CD4-positive, CD25-positive, alpha-beta regulatory T cell (primary cell): Measurements from ENCODE around the gene APBB2. TPM values are rescaled to one million over a fixed set of nuclear protein-coding genes. Genes with fewer than 3 reads are reported as not detected.

Experiments
- ATAC-seq, 2 donors: fragments of 150-1000 bp; cut with Tn5 transposase; one replicate each; pipeline ENCODE4 v1.10.0; 2021; ENCODE audit warnings: low read depth in 2 of 2, moderate number of reproducible peaks in 2 of 2, moderate library complexity in 1 of 2
- DNase-seq, 3 donors: peaks; one replicate each; pipeline versions ENCODE4 v3.0.0 to v3.0.0-alpha.2; 2012 to 2022; ENCODE audit warnings: mixed read lengths in 1 of 3
- H3K27ac ChIP-seq: one replicate; pipeline ENCODE4 v1.7.0; 2013; ENCODE audit warnings: mild to moderate bottlenecking, low read length; ENCODE audit not compliant: insufficient read depth, poor library complexity, severe bottlenecking
- H3K27me3 ChIP-seq: one replicate; pipeline ENCODE4 v1.7.0; 2013; ENCODE audit warnings: low read length; ENCODE audit not compliant: control insufficient read depth, insufficient read depth
- H3K36me3 ChIP-seq: one replicate; pipeline ENCODE4 v1.7.0; 2013; ENCODE audit warnings: mild to moderate bottlenecking, low read length, moderate library complexity; ENCODE audit not compliant: control insufficient read depth, insufficient read depth
- H3K4me1 ChIP-seq: 2 replicates; pipeline ENCODE4 v1.7.0; 2013; ENCODE audit warnings: mild to moderate bottlenecking, low read length; ENCODE audit not compliant: insufficient read depth, control insufficient read depth, poor library complexity, severe bottlenecking
- H3K4me3 ChIP-seq: one replicate; pipeline ENCODE4 v1.7.0; 2013; ENCODE audit warnings: low read depth, mild to moderate bottlenecking, low read length, moderate library complexity
- H3K9me3 ChIP-seq, 2 experiments: 1 replicate in 1 of 2; 2 replicates in 1 of 2; pipeline ENCODE4 v1.7.0; 2013; ENCODE audit warnings: low read length in 2 of 2, mild to moderate bottlenecking in 1 of 2, moderate library complexity in 1 of 2; ENCODE audit not compliant: control insufficient read depth in 2 of 2
- H3K27ac Mint-ChIP-seq, 3 donors: one replicate each; pipeline ENCODE4 v1.8.0; 2020 to 2022; ENCODE audit warnings: mild to moderate bottlenecking in 3 of 3, mixed read lengths in 3 of 3, moderate library complexity in 2 of 3
- H3K27me3 Mint-ChIP-seq: one replicate; pipeline ENCODE4 v1.8.0; 2022; ENCODE audit warnings: mild to moderate bottlenecking, mixed read lengths
- H3K36me3 Mint-ChIP-seq: one replicate; pipeline ENCODE4 v1.8.0; 2020; ENCODE audit warnings: mixed read lengths
- H3K4me1 Mint-ChIP-seq, 4 donors: one replicate each; pipeline ENCODE4 v1.8.0; 2020 to 2022; ENCODE audit warnings: mixed read lengths in 4 of 4, mild to moderate bottlenecking in 1 of 4
- H3K4me3 Mint-ChIP-seq, 4 donors: one replicate each; pipeline ENCODE4 v1.8.0; 2020 to 2022; ENCODE audit warnings: mild to moderate bottlenecking in 4 of 4, mixed read lengths in 4 of 4, moderate library complexity in 3 of 4
- H3K9me3 Mint-ChIP-seq, 7 donors: one replicate each; pipeline ENCODE4 v1.8.0; 2020 to 2022; ENCODE audit warnings: mixed read lengths in 7 of 7, mild to moderate bottlenecking in 3 of 7, moderate library complexity in 2 of 7
- polyA plus RNA-seq, 4 donors: library from polyadenylated mRNA; unstranded; fragments of 300-500 nt; fragmentation: Illumina TruSeq; gene quantifications; one replicate each; pipeline ENCODE4 v1.2.3, GENCODE V29; 2021
- total RNA-seq: library from RNA; stranded (reverse); gene quantifications from one replicate; pipeline ENCODE4 v1.2.3, GENCODE V29; 2022

The APBB2 gene
- total and polyA plus RNA-seq, 5 donors from 2014 or later, result not detected

DNA sequence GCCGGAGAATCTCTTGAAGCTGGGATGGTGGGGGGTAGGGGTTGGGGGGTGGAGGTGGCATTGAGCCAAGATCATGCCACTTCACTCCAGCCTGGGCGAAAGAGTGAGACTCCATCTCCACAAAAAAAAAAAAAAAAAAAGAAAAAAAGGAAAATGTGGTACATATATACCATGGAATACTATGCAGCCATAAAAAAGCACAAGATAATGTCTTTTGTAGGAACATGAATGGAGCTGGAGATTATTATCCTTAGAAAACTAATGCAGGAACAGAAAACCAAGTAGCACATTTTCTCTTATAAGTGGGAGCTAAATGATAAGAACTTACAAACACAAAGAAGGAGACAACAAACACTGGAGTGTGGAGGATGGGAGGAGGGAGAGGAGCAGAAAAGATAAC, 188.5 kb downstream of the APBB2 start:
- DNase-seq, result no peak
- peaks cover 4 to 45% (median 17%) of the 10 kb centered on the region in 7 donors for H3K9me3 Mint-ChIP-seq

DNA sequence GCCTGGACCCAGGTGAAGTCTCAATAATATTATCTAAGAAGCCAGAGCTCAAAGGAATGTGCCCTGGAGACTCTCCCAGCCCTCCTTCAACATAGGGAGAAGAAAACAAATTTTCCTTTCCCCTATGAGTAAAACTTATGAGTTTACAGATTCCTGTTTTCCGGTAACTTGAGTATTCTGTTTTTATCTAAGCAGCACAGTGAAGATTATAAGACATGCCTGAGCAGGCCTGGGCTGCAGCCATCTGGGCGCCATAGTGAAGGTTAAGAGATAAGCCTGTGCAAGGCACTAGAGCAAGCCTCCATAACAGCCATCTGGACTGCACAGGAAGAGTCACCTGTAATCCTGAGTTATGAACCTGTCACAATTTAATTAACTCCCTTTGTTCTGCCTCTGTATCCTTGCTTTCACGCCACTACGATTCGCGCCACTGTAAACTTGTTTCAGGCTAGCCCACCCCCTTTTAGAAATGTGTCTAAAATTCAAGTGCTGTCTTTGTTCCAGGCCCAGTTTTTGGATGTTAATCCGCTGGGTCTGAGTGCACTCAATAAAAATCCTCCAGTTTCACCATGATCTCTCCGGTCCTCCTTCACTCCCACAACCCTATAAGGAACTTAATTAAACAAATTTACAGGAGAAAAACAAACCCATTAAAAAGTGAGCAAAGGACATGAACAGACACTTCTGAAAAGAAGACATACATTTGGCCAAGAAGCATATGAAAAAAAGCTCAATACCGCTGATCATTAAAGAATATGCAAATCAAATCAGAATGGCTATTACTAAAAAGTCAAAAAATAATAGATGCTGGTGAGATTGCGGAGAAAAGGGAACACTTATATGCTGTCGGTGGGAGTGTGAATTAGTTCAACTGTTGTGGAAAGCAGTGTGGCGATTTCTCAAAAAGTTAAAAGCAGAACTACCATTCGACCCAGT, 189.5 kb downstream of the APBB2 start:
- ATAC-seq (no peak), DNase-seq (peak in 1 of 3 donors; percentile 11)
- Mint-ChIP-seq H3K9me3 (peaks cover 4 to 48% (median 19%) of the 10 kb centered on the region in 7 donors), H3K27me3 (peaks cover 6% of the 10 kb centered on the region), H3K27ac (no peak overlapping the region), H3K4me3 (no peak overlapping the region), H3K4me1 (no peaks in the 10 kb centered on the region), H3K36me3 (no peaks in the 10 kb centered on the region)
- no peak overlapping the region for H3K4me3 ChIP-seq
- no peaks in the 10 kb centered on the region for H3K36me3 ChIP-seq
- peaks cover 12 to 32% of the 10 kb centered on the region in 2 experiments for H3K9me3 ChIP-seq
- no peaks in the 10 kb centered on the region for H3K27me3 ChIP-seq
- no peaks in the 10 kb centered on the region for H3K4me1 ChIP-seq
- H3K27ac ChIP-seq, result no peak overlapping the region

More for the DNA sequence above, 188.5 kb downstream of the APBB2 start:
- no peak for ATAC-seq
- Histone ChIP-seq H3K4me1 (no peaks in the 10 kb centered on the region), H3K36me3 (no peaks in the 10 kb centered on the region), H3K9me3 (peaks cover 12 to 32% of the 10 kb centered on the region in 2 experiments), H3K27ac (no peak overlapping the region), H3K4me3 (no peak overlapping the region), H3K27me3 (no peaks in the 10 kb centered on the region)
- Mint-ChIP-seq H3K4me3 (no peak overlapping the region), H3K27me3 (peaks cover 6% of the 10 kb centered on the region), H3K4me1 (no peaks in the 10 kb centered on the region), H3K27ac (no peak overlapping the region), H3K36me3 (no peaks in the 10 kb centered on the region)

DNA sequence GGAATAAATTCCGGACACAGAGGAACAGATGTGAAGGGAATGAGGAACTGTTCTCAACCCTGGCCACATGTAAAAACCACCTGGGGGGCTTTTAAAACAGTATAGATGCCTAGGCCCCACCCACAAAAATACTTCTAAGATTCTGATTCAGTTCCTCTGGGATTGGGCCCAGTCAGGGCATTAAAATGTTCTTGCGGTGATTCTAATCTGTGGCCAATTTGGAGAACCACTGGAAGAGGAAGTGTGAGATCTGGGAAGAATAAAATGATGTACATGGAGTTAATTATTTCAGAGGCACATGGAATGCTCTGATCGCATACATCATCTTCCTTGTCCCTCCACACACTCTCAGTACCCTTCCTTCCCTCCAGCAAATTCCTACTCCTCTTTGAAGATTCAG, 192.2 kb downstream of the APBB2 start:
- DNase-seq (no peak), ATAC-seq (no peak)
- H3K27me3 ChIP-seq, result no peaks in the 10 kb centered on the region
- H3K27ac ChIP-seq, result no peak overlapping the region
- no peaks in the 10 kb centered on the region for H3K27me3 Mint-ChIP-seq
- no peak overlapping the region for H3K4me3 ChIP-seq
- H3K4me1 ChIP-seq, result no peaks in the 10 kb centered on the region
- H3K36me3 ChIP-seq, result no peaks in the 10 kb centered on the region
- H3K9me3 Mint-ChIP-seq, result peaks cover 4 to 38% (median 15%) of the 10 kb centered on the region in 7 donors
- H3K9me3 ChIP-seq, result peaks cover 12 to 32% of the 10 kb centered on the region in 2 experiments
- H3K4me3 Mint-ChIP-seq, result no peak overlapping the region
- H3K36me3 Mint-ChIP-seq, result no peaks in the 10 kb centered on the region
- H3K27ac Mint-ChIP-seq, result no peak overlapping the region
- H3K4me1 Mint-ChIP-seq, result no peaks in the 10 kb centered on the region

DNA sequence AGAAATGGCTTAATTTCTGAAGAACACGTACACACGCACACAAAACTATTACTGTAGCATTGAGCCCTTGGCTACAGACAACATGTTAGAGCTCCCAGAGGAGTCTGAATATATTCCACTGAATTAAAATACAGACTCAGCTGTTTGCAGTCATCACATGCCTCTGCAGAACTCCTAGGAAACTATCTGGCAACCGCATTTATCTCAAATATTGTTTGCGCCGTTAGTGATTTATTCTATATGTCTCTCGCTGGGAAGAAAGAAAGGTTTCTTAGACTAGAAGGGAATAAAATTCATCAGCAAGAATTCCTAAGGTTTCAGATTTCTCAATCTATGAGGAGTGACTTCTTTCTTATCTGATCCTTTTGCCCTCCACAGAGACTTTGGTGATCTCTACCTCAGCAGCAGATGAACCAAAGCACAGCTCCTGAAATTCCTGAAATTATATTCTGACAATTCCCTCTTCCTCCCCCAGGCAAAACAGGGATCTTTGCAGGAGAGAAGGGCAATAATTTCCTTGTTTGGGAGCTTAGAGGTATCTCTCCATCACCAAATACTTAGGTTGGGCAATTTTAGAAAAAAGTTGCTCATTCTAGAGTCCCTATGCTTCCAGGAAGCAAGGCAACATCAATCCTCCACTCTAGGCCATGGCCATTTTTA, 199.2 kb downstream of the APBB2 start:
- peaks cover 2% of the 10 kb centered on the region for H3K27me3 ChIP-seq
- H3K27ac Mint-ChIP-seq, result no peak overlapping the region

DNA sequence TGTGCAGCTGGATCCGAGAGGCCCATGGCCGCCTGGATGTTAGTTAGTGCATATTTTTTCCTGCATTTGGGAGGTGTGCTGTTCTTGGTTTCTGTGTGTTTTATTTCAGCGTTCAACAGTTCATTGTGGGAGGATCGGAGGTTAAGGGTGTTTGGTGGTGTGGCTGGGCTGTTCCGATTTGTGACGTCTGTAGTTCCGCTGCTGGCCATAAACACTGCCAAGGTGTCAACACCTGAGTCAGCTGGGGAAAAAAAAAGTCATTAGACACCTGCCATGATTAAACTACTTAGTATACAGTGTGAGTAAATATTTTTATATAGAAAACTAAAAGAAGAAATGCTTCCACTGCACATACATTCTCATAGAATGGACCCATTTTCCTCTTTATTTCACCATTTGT, 200.2 kb downstream of the APBB2 start:
- no peak overlapping the region for H3K27ac Mint-ChIP-seq
- H3K4me1 Mint-ChIP-seq, result no peaks in the 10 kb centered on the region
- no peak for DNase-seq
- Histone ChIP-seq H3K36me3 (no peaks in the 10 kb centered on the region), H3K4me1 (no peaks in the 10 kb centered on the region), H3K9me3 (no peaks in the 10 kb centered on the region), H3K27me3 (peaks cover 3% of the 10 kb centered on the region), H3K4me3 (no peak overlapping the region), H3K27ac (no peak overlapping the region)
- peaks cover 0 to 2% (median 0%) of the 10 kb centered on the region in 7 donors for H3K9me3 Mint-ChIP-seq
- no peaks in the 10 kb centered on the region for H3K36me3 Mint-ChIP-seq
- H3K27me3 Mint-ChIP-seq, result no peaks in the 10 kb centered on the region
- no peak overlapping the region for H3K4me3 Mint-ChIP-seq
- ATAC-seq, result no peak

More for the DNA sequence above, 199.2 kb downstream of the APBB2 start:
- Mint-ChIP-seq H3K4me3 (no peak overlapping the region), H3K27me3 (no peaks in the 10 kb centered on the region), H3K9me3 (peaks cover 0 to 2% (median 0%) of the 10 kb centered on the region in 7 donors), H3K36me3 (no peaks in the 10 kb centered on the region), H3K4me1 (no peaks in the 10 kb centered on the region)
- H3K9me3 ChIP-seq, result no peaks in the 10 kb centered on the region
- no peak overlapping the region for H3K4me3 ChIP-seq
- DNase-seq, result no peak
- H3K27ac ChIP-seq, result no peak overlapping the region
- no peaks in the 10 kb centered on the region for H3K4me1 ChIP-seq
- no peak for ATAC-seq
- H3K36me3 ChIP-seq, result no peaks in the 10 kb centered on the region

DNA sequence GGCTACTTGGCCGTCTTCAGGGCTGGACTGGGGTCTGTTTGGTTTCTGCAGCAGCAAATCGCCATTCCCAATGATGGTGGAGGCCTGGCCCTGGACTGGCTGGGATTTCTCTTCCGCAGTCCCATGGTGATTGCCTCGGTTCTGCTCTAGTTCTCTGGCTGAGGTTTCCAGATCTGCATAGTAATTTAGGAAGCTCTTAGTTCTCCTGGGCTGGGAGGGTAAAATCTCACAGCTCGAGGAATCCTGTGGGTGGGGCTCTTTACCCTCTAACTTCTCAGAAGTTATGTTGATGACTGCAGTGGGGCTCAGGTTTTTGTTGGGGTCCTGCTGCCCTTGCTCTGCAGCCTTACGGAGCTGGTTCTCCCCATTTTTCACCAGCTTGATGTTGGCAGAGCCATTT, 200.6 kb downstream of the APBB2 start:
- H3K27me3 ChIP-seq, result peaks cover 3% of the 10 kb centered on the region
- H3K4me3 Mint-ChIP-seq, result no peak overlapping the region
- no peaks in the 10 kb centered on the region for H3K27me3 Mint-ChIP-seq
- ATAC-seq (no peak), DNase-seq (no peak)
- no peaks in the 10 kb centered on the region for H3K36me3 Mint-ChIP-seq
- H3K27ac ChIP-seq, result no peak overlapping the region
- no peaks in the 10 kb centered on the region for H3K4me1 ChIP-seq
- no peaks in the 10 kb centered on the region for H3K9me3 ChIP-seq
- no peaks in the 10 kb centered on the region for H3K36me3 ChIP-seq
- peaks cover 0 to 2% (median 0%) of the 10 kb centered on the region in 7 donors for H3K9me3 Mint-ChIP-seq
- H3K4me1 Mint-ChIP-seq, result peaks cover 0 to 2% (median 0%) of the 10 kb centered on the region in 4 donors
- H3K4me3 ChIP-seq, result no peak overlapping the region
- no peak overlapping the region for H3K27ac Mint-ChIP-seq

DNA sequence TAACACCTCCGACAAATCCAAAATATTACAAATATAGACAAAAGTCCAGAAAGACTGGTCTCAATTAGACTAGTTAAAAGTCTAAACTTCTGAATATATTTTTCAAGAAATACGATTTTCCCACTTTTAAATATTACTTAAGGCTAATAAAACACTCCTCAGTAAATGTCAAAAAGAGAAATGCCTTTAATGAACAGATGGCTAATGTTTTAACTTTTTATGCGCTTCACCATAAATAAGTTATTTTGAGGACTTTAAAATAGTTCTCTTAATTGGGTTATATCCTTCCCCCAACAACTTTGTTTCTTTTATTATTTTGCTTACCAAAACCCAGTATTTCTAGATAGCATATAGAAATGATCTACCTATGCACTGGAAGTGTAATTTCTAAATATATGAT, 201.4 kb downstream of the APBB2 start:
- H3K27ac Mint-ChIP-seq, result no peak overlapping the region
- ATAC-seq, result no peak
- Histone ChIP-seq H3K27ac (no peak overlapping the region), H3K9me3 (no peaks in the 10 kb centered on the region), H3K4me3 (no peak overlapping the region), H3K36me3 (no peaks in the 10 kb centered on the region), H3K4me1 (no peaks in the 10 kb centered on the region), H3K27me3 (peaks cover 3% of the 10 kb centered on the region)
- no peaks in the 10 kb centered on the region for H3K27me3 Mint-ChIP-seq
- peaks cover 0 to 4% (median 0%) of the 10 kb centered on the region in 4 donors for H3K4me1 Mint-ChIP-seq
- no peak overlapping the region for H3K4me3 Mint-ChIP-seq
- DNase-seq, result no peak
- peaks cover 0 to 2% (median 0%) of the 10 kb centered on the region in 7 donors for H3K9me3 Mint-ChIP-seq
- no peaks in the 10 kb centered on the region for H3K36me3 Mint-ChIP-seq
